Stimulated activated CD8-positive, alpha-beta memory T cell treated with anti-CD3 and anti-CD28 coated beads, Interleukin-15, amount 100 ng/mL, for 24 hours (primary cell): Measurements from ENCODE around the gene RPTOR.
A peak's percentile ranks its signal among the peaks of the same experiment; 100 is the strongest.
"Not testable (repeated sequence)": the region's sequence is repeated elsewhere in the genome, so short reads cannot be mapped to it uniquely, and the experiment has no call there.

ENCODE experiments used
- DNase-seq: peaks from one replicate; pipeline ENCODE4 v3.0.0-alpha.2; 2020; ENCODE audit warnings: low read depth

The RPTOR gene

DNA sequence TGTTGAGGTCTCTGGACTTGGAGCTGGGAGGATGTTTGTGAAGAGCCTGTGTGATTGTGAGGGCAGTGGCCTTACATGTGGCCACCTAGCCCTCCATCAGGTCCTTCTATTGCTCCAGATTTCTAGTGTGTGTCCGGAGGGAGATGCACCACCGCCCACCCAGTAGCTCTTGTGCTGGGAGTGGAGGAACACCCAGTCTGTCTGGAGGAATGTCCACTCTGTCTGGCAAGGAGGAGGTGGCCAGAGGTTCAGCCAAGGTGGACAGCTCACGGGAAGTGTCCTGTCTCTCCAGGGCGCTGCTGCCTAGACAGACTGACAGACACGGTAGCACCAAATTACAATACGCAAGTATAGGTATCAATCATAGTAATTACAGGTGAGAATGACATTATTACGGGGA lies 10.6 kb downstream of the RPTOR start:
- no peak for DNase-seq

DNA sequence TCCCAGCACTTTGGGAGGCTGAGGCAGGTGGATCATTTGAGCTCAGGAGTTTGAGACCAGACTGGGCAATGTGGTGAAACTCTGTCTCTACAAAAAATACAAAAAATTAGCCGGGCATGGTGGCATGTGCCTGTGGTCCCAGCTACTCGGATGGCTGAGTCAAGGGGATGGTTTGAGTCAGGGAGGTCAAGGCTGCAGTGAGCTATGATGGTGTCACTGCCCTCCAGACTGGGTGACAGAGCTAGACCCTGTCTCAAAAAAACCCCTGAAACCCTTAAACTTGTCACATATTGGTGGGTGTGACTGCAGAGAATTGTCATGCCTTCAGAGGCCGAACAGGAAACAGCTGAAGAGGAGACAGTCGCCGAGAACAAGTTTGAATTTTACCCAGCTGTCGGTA lies 13.4 kb downstream of the RPTOR start:
- DNase-seq, result no peak

DNA sequence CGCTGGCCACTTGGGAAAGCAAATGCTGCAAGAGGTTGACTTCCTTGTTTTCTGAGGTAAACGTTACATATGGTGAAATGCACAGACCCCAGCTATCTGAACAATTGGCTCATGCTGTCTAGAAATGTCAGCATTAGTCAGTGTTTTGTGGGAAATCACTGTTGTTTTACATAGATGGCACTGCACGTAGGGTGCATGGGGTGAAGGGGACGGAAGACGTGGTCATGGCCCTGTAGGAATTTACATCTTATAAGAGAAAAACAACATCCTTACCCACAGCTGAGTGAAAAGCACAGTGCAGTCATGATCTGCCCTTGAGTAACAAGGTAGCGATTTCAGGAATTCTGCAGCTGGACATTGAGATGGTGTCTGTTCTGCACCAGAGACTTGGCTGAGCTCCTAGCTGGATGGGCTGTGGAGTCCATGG lies 15.2 kb downstream of the RPTOR start:
- no peak for DNase-seq

DNA sequence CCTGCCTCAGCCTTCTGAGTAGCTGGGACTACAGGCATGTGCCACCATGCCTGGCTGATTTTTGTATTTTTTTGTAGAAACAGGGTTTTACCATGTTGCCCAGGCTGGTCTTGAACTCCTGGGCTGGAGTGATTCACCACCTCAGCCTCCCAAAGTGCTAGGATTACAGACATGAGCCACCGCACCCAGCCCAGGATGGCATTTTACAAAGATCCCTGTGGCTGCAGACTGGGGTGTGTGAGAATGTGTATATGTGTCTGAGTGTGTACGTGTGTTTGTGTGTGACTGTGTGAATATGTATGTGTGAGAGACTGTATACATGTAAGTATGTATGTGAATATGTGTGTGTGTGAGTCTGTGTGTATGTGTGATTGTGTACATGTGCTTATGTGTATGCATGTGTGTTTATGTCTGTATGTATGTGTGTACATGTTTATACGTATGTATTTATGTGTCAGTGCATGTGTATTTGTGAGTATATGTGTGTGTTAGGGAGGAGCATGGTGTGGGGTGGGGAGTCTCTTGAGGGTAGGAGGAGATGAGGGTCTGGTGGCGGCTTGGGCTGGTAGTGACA lies 17.0 kb downstream of the RPTOR start:
- DNase-seq, result no peak

DNA sequence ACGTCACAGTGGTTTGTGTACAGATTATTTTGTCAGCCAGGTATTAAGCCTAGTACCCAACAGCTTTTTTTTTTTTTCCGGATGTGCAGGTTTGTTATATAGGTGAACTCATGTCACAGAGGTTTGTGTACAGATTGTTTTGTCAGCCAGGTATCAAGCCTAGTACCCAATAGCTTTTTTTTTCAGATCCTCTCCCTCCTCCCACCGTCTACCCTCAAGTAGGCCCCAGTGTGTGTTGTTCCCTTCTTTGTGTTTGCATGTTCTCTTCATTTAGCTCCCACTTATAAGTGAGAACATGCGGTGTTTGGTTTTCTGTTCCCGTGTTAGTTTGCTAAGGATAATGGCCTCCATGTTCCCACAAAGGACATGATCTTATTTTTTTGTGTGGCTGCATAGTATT lies 19.9 kb downstream of the RPTOR start:
- DNase-seq, result no peak

DNA sequence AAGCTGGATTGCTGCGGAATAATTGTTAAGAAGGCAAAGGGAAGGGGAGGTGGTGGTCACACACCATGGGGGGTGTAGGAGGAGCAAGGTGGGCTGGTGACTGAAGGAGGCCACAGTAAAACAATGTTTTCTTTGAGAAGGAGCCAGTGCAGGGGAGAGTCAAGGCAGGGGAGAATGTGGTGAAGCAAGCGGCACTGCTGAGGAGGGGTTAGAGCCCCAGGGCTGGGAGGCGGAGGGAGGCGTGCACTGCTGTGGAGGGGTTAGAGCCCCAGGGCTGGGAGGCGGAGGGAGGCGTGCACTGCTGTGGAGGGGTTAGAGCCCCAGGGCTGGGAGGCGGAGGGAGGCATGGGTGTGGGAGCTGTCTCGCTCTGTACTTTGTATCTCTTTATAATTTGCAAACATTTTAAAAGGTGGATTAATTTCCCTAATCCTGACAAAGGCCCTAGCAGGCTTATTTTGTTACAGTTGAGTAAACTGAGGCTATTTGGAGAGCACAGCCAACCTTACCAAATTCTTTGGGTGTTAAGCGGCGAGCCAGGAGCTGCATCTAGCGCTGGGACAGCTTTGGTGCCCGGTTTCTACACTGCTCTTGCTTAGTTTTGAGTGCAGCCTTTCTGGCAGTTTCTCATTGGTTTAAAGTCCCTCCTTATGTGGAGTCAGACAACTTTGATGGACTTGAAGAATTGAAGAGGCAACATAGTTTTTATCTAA lies 20.9 kb downstream of the RPTOR start:
- DNase-seq, result no peak

DNA sequence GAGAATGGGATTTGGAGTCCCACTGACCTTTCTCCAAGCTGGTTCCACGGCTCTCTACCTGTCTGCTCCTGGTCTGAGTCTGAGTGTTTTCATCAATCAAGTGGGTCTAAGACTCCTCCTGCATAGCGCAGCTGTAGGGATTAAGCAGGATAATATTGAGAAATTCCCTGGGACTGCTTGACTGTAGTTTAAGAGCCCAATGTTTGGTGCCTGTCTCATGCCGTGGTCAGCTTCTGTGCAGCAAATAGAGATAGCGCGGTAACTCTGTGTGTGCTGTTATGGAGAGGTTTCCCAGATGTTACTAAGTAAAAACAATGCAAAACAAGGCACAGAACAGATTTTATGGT lies 21.4 kb downstream of the RPTOR start:
- no peak for DNase-seq

DNA sequence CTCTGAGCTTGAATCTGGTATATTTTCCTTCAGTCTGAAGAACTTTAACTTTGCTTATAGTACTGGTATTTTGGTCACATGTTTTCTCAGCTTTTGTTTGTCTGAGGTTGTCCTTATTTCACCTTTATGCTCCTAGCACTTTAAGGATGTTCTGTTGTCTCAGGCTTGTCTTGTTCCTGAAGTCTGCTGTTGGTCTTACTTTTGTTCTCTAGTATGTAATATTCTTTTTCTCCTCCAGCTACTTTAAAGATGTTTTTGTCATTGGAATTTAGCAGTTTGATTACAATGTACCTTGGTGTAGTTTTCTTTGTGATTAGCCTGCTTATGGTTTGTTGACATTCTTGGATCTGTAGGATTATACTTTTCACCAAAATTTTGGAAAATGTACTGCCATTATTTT lies 23.6 kb downstream of the RPTOR start:
- DNase-seq, result no peak

DNA sequence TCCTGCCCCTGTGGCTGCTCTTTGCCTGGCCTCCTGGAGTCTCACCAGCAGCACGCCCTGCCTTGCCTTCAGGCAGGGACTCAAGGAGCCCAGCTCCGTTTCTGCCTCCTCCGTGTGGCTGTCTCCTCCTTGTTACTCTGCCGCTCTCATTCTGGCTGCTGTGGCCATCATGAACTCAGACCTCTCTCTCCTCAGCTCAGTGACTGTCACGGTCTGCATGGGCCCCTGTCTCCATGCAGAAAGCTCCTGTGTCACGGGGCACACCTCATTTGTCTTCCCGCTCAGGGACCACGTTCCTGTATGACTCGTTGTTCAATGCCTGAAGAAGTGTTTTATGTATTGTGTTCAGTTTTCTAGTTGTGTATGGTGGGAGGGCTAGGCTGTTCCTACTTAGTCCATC lies 25.3 kb downstream of the RPTOR start:
- DNase-seq, result no peak

DNA sequence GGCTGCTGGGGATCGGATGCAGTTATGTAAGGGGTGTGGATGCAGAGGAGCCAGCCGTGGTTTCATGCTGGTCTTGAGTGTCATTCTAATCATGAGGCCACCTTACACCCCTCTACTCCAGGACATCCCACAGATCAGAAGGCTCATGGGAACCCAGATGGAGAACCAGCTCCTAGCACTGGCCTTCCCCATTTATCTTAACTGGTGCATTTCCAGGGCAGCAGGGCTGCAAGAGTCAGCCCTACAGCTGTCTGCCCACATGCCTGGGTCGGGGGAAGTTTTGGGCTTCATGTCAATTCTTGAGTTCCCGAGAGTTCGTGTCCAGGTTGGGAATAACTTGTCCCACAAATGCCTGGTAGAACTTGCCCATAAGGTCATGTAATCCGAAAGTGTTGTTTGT lies 29.1 kb downstream of the RPTOR start:
- DNase-seq, result no peak

DNA sequence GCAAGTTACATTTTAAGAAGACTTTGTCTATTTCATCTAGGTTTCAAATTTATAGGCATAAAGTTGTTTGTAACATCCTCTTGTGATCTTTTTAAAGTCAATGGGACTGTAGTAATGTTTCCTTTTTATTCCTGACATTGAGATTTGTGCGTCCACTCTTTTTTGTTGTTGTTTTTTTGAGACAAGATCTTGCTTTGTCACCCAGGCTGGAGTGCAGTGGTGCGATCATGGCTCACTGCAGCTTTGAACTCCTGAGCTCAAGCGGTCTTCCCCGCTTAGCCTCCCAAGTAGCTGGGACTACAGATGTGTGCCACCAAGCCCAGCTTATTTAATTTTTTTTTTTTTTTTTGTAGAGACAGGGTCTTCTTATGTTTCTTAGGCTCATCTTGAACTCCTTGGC lies 29.9 kb downstream of the RPTOR start:
- no peak for DNase-seq

DNA sequence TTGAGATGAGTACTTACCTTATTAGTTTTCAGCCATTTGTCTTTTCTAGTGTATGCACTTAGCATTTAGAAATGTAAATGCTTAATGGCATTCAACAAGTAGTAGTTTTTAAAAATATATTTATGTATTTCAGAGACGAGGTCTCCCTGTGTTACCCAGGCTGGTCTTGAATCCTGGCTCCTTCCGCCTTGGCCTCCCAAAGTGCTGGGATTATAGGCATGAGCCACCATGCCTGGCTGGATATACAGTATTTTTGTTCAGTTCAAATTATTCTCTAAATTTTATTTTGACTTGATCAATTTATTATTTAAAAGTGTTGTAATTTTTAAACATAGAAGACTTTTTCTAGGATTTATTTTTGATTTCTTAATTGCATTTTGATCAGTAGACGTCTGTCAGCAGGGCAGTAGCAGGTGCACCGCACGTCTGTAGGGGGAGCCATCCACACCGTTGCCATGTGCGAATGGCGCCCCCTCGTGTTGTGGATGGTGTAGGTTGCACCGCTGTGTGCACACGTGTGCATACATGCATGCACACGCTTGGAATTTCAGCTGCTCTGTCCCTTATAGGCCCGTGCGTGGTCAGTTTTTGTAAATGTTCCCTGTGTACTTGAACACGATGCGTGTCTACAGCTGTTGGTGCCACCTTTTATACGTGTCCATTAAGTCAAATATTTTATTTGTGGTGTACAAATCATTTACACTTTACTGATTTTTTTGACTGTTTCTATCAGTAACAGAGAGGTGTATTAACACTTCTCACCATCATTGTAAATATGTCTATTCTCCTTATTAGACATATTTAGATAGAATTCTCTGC lies 30.6 kb downstream of the RPTOR start:
- DNase-seq, result peak; percentile 84

DNA sequence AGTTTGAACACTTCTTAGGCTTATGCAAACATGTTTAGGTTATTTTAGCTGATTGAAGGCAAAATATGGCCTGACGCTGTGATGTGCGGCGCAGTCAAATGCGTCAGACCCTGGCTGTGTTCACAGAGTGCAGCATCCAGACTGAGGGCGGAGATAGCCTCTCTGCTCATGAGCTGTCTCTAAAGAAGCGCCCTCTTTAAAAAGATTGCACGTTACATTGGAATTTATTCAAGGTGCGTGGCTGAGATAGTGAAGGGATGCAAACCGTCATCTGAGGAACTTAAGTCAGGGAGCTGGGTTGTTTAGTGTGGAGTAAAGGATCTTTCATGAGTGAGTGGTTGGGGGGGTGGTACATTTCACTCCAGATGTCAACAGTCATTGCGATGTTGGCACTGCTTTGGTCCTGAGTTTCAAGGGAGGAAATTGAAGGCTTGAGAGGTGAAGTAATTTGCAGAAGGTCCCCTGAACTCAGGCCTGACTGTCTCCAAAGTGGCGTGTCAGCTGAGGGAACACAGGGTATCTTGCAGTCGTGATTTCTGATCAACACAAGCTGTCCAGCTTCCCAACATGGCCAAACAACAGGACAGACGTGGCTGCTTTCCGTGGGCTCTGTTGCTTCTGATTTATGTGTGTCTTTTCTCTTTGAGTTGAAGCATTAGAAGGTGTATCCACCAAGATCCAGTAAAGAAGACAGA lies 33.4 kb downstream of the RPTOR start:
- no peak for DNase-seq

DNA sequence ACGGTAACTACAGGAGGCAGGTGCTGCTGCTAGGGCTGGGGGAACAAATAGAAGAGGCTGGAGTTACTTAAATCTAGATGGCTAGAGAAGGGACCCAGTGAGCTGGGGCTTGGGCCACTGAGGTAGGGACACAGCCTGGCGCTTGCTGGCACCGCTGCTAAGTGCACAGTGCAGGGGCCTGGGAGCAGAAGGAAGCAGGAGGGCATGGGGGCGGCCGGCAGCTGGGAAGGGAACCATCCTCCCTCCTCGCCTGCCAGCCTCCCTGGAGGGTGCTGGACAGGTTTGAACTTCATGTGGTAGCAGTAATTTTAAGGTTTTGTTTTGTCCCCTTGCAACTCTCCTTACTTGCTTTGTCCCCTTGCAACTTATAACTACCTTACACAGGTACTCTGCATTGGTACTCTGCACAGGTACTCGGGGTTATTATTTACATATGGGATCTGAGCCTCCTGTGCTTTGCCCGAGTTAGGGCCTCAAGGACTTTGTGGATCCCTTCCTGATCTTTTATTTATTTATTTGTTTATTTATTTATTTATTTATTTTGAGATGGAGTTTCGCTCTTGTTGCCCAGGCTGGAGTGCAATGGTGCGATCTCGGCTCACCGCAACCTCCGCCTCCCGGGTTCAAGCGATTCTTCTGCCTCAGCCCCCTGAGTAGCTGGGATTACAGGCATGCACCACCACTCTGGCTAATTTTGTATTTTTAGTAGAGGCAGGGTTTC lies 34.2 kb downstream of the RPTOR start:
- DNase-seq, result not testable (repeated sequence)

DNA sequence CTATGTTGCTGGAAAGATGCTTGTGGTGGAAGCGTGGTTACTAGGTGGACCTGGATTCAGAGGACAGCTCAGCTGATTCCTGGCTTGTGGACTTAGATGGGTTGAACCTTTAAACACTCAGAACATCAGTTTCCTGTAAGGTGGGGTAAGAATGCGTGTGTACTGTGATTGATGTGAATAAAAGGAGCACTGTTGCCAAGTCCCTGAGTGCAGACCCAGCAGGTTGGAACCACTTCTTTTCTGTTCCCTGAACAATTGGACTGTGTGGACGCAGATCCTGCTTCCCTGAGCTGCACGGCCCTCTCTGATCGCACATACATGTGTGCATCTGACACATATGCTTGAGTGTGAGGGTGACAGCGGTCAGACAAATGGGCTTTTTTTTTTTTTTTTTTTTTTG lies 37.5 kb downstream of the RPTOR start:
- no peak for DNase-seq

DNA sequence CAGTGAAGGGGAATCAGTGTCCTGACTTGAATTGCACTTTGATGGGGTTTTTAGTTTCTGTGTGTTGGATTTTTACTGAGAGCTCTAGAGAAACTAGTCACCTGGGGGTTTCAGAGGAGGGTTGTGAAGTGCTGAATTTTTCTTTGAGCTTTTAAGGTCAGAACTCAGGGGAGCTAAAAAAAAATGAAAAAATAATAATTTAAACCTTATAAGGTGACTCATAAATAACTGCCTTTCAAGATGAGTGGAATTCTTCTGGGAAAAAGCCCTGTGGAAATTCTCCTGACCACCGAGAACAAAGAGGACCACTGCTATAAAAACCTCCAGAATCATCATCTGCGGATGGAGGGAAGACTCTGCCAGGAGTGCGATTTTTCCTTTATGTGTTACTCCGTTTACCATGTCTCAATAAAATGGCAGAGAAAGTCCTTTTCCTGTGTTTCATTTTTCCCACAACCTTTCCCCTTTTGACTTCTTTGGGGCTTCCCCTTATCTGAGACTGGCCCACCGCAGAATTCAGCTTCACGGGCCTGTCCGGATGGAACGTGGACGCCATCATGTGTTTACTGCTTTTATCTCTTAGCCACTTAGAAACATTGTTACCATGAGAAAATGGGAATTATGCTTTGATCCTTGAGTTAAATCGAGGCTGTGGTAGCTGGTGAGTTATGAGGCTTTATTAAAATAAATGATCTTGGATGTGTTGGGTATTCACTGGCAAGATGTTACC lies 39.7 kb downstream of the RPTOR start:
- DNase-seq, result no peak

DNA sequence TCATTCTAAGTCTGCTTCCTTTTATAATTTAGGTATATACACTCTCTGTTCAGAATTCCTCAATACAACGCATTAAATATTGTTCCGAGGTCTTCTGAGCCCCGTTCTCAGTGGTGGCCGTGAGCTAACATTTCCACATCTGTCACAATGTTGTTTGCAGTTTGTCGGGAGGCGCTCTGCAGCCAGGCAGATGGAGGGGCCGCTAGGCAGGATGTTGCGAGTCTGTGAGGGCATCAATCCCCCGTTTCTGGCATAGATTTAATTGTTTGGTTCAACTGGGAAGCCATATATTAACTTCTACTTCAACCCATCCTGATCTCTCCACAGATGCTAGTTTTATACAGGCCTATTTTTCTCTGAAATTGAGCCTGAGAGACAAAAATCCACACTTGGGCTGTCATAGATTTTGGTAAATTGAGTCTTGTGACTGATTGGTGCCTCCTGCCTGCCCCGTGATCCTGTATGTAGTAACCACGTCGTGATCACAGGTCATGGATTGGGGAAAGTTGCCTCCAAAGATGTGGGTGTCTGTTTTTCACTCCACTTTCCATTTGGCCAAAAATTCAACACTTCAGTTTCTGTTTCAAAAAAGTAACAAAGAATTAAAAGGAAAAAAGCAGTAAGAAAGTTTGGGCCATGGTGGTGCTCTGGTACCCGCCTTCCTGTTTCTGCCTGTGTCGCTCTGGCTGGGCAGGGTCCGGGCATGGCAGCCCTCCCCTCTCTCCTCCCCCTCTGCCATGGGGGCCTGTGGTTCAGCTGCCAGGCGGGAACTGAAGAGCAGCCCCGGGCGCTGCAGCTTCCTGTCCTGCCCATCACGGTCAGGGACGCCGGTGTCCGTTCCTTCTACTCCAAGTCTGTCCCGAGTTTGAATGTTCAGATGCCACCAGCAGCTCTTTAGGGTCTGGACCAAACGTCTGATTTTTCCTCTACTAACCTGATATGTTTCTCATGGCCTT lies 41.5 kb downstream of the RPTOR start:
- DNase-seq, result no peak

DNA sequence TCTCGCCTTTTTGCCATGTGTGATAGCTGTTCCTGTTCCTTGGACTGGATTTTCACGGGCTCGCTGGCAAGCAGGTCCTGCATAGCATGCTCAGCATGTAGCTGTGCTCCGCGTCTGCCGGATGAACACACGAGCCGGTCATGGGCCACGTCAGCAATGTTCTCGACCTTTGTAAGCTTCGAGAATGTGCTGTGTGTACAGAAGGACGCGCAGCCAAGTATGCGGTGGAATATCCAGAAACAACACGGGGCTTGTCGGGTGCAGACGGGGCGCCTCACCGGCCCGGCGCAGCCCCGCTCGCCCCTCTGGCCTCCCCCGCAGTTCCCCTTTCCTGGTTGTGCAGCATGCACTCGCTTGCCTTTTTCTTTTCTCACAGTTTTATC lies 42.2 kb downstream of the RPTOR start:
- DNase-seq, result no peak

DNA sequence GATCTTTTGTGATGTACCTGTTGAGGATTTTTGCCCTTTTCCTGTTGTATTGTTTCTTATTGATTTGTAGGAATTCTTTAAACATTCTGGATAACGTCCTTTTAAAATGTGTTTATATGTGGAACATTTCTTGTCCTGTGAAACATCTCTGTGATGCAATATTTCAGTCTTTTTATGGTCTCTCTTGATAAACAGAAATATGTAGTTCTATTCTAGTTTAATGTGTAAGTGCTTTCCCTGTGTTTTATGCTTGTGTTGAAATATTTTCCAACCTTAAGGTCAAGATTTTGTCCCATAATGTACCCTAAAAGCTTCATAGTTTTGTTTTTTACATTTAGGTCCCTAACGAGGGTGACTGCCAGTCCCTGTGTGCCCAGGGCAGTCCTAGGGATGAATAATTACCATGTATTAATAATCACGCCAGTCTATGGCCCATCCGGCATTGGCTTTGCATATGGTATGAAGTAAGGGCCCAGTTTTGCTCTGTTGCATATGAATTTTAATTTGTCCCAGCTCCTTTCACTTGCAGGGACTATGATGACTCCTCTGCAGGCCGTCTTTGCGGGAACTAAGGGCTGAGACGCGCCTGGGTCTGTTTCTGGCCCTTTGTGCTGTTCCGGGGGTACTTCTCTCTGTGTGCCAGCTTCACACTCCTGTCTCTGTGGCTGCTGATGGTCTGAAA lies 44.2 kb downstream of the RPTOR start:
- DNase-seq, result no peak

DNA sequence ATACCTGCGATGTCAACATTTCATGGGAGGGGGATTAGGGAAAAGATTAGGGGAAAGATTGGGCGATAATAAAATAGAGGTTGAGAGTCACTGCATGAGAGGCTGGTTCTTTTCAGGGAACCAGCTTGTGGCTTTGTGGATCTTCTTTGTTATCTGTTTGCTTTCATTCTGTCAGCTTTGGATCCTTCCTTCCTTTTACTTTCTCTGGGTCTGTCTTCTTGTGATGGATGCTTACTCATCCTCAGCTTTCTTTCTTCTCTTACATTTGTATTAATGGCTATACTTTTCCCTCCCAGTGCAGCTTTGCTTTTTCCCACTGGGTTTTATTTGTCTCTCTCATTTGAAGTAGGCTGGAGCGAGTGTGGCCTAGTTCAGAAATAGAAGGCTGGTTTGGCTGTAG lies 47.1 kb downstream of the RPTOR start:
- DNase-seq, result no peak
